ENCODE results near the gene PLAAT3.
"Not testable (repeated sequence)": the region's sequence is repeated elsewhere in the genome, so short reads cannot be mapped to it uniquely, and the experiment has no call there.

Gene PLAAT3

GRCh38 chr11:63610604-63611394, 3.4 kb downstream of the PLAAT3 start:
- no peak for DNase-seq (ENCODE audit: low read depth, low spot score)
- H3K4me3 ChIP-seq (ENCODE audit: low read length), result no peak overlapping the region

- no peak for DNase-seq (ENCODE audit: low read depth, low spot score)
- no peak overlapping the region for H3K4me3 ChIP-seq (ENCODE audit: low read length)
These were observed 4.2 kb downstream of the PLAAT3 start for GRCh38 chr11:63609971-63610580.

DNA sequence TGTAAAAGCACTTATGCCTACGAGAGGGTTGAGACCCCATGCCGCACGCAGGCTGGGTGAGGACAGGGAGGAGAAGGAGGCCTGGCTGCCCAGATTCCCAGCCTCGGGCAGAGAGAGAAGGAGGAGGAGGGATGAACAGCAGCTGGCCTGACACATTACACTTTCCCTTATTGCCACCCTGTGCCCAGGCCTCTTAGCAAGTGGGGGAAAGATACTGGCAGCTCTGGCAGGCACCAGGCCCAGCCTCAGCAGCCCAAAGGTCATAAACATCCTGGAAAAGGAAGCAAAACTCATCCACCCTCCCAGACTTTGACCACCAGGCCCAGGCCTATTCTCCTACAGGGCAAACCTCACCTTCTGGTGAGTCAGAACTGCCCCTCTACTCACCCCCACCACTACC, 4.7 kb downstream of the PLAAT3 start:
- no peak for DNase-seq (ENCODE audit: low read depth, low spot score)

DNA sequence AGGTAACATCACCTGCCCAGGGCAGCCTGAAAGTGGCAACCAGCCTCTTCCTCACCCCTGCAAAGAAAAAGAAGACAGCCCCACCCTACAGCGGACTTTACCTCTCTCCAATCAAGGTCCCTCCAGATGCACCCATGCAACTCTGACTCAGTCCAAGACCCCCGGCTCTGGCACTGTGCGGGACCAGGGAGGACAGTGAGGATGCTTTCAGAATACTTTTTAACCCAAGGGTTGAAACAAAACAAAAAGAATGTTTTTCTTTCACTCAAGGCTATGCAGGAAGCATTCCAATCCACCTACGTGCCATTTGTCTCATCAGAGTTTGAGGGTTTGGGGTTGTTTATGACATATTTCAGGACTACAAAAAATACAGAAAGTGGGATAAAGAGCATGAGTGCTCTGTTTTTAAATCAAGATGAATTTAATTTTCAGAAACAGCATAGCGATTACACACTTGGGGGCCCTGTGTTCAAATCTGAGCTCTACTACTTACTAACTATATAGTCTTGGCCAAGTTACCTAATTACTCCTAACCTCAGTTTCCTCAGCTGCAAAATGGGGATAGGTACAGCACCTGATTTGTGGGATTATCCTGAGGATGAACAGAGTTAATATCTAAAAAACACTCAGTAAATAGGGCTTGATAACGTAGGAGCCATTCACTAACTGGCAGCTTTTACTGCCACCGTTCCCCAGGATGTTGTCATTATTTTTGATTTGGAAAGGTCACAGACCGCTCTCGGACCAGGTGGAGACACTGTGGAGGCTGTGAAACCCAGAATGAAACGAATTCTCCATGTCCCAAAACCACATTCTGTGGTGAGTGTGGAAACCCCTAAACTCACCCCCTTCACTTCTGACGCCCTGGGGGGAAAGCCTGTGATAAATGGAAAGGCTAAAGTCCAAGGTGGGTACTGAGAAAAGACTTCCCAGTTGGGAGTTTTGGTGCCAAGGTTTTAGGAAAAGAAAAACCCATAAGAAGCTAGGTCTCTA, 5.6 kb downstream of the PLAAT3 start:
- DNase-seq (ENCODE audit: low read depth, low spot score), result no peak
- no peak overlapping the region for H3K4me3 ChIP-seq (ENCODE audit: low read length)

More for the DNA sequence above, 4.7 kb downstream of the PLAAT3 start:
- H3K4me3 ChIP-seq (ENCODE audit: low read length), result no peak overlapping the region

DNA sequence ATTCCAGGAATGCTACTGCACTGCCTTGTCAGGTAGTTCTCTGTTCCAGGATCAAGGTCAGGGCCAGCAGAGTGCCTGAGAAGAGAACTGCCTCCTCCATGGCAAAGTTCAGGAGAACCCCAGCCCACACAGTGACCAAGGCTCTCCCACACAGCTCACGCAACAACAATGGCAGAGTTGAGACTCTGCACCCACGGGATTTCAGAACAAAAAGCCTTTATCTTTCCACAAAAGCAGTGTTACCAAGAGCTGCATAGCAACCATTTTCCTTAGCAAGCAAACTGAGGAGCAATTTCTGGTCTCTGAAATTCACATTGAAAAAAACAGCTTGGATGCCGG, 11.1 kb downstream of the PLAAT3 start:
- H3K4me3 ChIP-seq (ENCODE audit: low read length), result no peak overlapping the region
- DNase-seq (ENCODE audit: low read depth, low spot score), result no peak

DNA sequence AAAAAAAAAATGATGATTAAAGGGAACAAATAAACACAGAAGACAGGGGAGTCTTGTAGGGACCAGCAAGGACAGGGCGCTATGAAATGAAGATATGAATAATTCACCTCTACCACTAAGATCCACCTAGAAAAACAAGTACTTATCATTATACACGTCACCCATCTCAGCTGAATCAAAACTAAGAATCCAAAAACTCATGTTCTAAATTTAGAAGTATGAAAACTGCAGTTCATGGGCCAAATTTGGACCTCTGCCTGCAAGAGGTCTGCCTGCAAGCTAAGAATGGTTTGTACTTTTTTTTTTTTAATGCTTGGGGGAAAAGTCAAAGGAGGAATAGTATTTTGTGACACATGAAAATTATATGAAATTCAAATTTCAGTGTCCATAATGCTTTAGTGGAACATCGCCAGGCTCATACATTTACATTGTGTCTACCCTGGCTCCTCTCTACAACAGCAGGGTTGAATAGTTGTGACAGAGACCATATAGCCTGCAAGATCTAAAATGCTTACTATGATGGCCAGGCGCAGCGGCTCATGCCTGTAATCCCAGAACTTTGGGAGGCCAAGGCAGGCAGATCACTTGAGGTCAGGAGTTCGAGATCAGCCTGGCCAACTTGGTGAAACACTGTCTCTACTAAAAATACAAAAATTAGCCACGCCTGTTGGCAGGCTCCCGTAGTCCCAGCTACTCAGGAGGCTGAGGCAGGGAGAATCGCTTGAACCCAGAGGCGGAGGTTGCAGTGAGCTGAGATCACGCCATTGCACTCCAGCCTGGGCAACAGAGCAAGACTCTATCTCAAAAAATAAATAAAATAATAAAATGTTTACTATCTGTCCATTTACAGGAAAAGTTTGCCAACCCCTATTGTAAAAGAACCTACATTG, 11.7 kb downstream of the PLAAT3 start:
- DNase-seq (ENCODE audit: low read depth, low spot score); H3K4me3 ChIP-seq (ENCODE audit: low read length): not testable (repeated sequence)

DNA sequence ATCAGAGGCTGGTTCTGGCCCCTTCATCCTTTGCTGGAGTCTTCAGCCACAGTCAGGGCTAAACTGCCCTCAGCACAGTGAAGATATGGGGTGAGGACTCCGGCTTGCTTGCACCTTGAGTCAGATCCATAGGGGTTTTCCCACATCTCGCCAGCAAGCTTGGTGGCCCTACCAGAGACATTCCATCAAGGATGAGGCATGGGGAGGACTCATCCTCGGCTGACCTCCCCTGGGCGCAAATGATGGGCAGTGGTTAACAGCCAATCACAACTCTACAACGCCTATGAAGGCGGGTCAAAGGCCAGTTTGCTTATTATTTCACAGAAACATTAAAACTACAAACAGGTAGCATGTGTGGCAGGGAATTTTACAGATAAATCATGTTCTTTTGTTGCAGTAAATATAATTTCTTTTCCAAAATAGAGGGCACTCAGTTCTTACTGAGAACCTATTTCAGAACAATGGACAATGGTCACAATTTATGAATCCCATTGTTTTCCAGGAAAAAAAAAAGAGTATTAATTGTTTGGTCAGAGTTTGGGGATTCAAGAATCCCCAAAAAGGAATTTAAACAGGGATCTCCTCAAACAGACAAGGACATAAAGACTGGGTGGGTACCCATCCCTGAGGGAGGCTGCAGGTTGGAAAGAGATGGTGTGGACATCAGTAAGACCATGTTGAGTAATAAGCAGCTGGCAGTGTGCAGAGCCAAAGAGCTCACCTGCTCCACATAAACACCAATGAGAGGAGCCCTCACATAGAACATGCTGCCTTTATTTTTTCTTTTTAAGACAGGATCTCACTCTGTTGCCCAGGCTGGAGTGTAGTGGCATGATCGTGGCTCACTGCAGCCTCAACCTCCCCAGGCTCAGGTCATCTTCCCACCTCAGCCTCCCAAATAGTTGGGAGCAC, 14.8 kb downstream of the PLAAT3 start:
- no peak overlapping the region for H3K4me3 ChIP-seq (ENCODE audit: low read length)
- DNase-seq (ENCODE audit: low read depth, low spot score), result no peak

GRCh38 chr11:63598556-63598955, 15.7 kb downstream of the PLAAT3 start:
- no peak overlapping the region for H3K4me3 ChIP-seq (ENCODE audit: low read length)
- no peak for DNase-seq (ENCODE audit: low read depth, low spot score)

GRCh38 chr11:63595296-63595695, 18.9 kb downstream of the PLAAT3 start:
- DNase-seq (ENCODE audit: low read depth, low spot score), result no peak
- H3K4me3 ChIP-seq (ENCODE audit: low read length), result no peak overlapping the region

DNA sequence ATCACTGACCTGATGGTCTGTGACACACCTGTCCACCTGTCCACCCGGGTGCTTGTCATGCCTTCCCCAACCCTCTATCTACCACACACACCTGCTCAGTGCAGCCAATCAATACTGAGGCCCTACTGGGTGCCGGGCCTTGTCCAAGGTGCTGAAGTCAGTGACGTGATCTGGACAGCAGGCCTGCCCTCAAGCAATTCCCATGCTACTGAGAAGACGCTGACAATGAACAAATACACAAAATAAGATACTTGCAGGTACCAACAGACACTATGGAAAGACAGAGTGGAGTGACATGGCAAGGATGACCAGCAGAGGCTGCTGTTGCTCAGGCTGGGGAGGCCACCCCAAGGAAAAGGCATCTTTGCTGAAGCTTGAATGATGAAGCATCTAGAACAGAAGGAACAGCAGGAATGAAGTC, 21.2 kb downstream of the PLAAT3 start:
- peak; percentile 23 for DNase-seq (ENCODE audit: low read depth, low spot score)

GRCh38 chr11:63590024-63590788, 24.0 kb downstream of the PLAAT3 start:
- no peak for DNase-seq (ENCODE audit: low read depth, low spot score)
- no peak overlapping the region for H3K4me3 ChIP-seq (ENCODE audit: low read length)

More for the DNA sequence above, 21.2 kb downstream of the PLAAT3 start:
- no peak overlapping the region for H3K4me3 ChIP-seq (ENCODE audit: low read length)

DNA sequence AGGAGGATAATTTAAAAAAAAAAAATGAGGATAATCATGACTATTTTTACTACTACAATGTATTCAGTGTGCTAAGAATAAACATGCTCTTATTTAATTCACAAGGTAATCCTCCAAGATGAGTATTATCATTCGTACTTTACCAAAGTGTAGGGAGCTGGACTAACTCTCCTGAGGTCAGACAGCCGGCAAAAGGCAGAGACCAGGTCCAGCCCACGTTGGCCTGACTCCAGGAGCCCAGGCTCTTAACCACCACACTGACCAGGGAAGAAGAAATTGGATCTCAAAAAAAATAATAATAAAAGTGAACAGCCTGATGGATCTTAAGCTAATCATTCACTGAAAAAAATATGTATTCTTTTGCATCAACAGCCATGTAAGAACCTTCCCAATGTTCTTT, 25.2 kb downstream of the PLAAT3 start:
- no peak overlapping the region for H3K4me3 ChIP-seq (ENCODE audit: low read length)
- DNase-seq (ENCODE audit: low read depth, low spot score), result no peak

GRCh38 chr11:63586451-63587166, 27.6 kb downstream of the PLAAT3 start:
- no peak for DNase-seq (ENCODE audit: low read depth, low spot score)

GRCh38 chr11:63583357-63583677, 30.9 kb downstream of the PLAAT3 start:
- DNase-seq (ENCODE audit: low read depth, low spot score), result no peak
- H3K4me3 ChIP-seq (ENCODE audit: low read length), result no peak overlapping the region

More at GRCh38 chr11:63586451-63587166, 27.6 kb downstream of the PLAAT3 start:
- H3K4me3 ChIP-seq (ENCODE audit: low read length), result no peak overlapping the region

DNA sequence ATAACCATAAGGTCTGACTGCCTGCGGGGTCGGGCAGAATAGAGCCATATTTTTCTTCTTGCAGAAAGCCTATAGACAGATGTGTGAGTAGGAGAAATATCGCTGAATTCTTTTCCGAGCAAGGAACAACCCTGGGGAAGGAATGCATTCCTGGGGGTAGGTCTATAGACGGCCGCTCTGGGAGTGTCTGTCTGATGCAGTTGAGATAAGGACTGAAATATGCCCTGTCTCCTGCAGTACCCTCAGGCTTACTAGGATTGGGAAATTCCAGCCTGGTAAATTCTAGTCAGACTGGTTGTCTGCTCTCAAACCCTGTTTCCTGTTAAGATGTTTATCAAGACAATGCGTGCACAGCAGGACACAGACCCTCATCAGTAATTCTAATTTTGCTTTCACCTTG, 33.0 kb downstream of the PLAAT3 start:
- H3K4me3 ChIP-seq (ENCODE audit: low read length); DNase-seq (ENCODE audit: low read depth, low spot score): not testable (repeated sequence)

GRCh38 chr11:63578882-63579281, 35.4 kb downstream of the PLAAT3 start:
- not testable (repeated sequence) for H3K4me3 ChIP-seq (ENCODE audit: low read length); DNase-seq (ENCODE audit: low read depth, low spot score)
